ENCODE data around the gene NOS1.

DNA sequence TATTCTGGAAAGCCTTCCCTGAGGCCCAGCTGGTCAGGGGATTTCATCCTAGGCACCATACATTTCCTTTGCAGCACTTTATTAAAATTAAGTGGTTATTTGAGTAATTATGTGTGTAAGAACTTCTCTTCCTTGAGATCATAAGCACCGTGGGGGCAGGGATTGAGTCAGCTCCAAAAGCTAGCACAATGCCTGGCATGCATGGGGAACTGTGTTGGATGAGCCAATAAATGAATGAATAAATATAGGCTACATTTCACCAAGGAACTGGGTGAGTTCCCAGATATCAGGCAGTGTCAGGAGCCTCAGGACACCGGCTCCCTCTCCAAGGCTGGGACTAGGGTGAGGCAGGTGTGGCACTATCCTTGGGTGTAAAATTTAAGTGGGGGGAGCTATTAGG lies 88.3 kb downstream of the NOS1 start:
- TF ChIP-seq, protein P1, sequence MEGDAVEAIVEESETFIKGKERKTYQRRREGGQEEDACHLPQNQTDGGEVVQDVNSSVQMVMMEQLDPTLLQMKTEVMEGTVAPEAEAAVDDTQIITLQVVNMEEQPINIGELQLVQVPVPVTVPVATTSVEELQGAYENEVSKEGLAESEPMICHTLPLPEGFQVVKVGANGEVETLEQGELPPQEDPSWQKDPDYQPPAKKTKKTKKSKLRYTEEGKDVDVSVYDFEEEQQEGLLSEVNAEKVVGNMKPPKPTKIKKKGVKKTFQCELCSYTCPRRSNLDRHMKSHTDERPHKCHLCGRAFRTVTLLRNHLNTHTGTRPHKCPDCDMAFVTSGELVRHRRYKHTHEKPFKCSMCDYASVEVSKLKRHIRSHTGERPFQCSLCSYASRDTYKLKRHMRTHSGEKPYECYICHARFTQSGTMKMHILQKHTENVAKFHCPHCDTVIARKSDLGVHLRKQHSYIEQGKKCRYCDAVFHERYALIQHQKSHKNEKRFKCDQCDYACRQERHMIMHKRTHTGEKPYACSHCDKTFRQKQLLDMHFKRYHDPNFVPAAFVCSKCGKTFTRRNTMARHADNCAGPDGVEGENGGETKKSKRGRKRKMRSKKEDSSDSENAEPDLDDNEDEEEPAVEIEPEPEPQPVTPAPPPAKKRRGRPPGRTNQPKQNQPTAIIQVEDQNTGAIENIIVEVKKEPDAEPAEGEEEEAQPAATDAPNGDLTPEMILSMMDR (IDR thresholded peaks at IDR 0.05 in 4 of 5, conservative IDR thresholded peaks at IDR 0.05 in 1 of 5) = no peak
- TF ChIP-seq POLR2A (IDR thresholded peaks at IDR 0.05) = no peak
